GM18508 (cell line): ENCODE measurements around the gene PGLYRP2.

Experiments
- ATAC-seq: cut with Tn5 transposase; IDR thresholded peaks from one replicate; pipeline ENCODE4 v1.9.1; 2021; ENCODE audit warnings: moderate number of reproducible peaks; ENCODE audit not compliant: insufficient read depth, unreplicated experiment

Gene PGLYRP2

GRCh38 chr19:15442142-15442920, 37.0 kb downstream of the PGLYRP2 start:
- ATAC-seq, result no peak

DNA sequence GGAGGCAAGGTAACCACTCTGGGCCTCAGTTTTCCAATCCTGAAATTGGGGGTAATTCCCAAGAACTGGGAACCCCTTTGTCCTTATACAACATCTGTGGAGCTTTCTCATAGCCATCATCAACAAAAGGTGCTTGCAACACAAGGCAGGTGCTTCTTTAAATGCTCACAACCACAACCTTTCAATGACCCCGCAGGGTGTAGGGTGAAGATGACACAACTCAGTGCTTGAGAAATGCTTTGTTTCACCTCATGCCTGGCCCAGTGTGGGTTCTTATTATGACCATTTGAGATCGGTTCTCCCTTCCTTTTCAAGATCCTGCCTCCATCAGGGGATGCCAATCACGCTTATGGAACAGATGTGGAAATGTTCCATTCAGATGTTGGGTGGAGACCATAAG, 38.0 kb downstream of the PGLYRP2 start:
- ATAC-seq, result no peak

- no peak for ATAC-seq
These were observed 39.3 kb downstream of the PGLYRP2 start for GRCh38 chr19:15439821-15440641.

GRCh38 chr19:15439078-15439799, 40.1 kb downstream of the PGLYRP2 start:
- ATAC-seq, result no peak

DNA sequence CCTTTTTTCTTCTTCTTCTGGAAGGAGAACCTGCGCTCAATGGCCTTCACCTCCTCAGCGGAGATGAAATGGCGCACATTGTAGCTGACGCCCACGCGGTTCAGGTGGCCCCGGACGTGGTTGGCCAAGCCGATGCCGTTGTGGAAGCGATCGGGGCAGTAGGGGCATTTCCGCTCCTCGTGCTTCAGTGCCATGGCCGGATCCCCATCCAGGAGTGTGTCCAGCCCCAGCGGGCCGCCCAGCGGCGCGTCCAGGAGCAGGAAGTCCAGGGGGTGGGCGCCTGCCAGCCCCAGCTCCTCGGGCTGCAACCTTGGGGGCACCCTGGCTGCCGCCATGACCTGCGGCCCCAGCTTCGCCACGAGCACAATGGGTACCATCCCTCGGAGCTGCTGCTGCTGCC, 40.7 kb downstream of the PGLYRP2 start:
- no peak for ATAC-seq

DNA sequence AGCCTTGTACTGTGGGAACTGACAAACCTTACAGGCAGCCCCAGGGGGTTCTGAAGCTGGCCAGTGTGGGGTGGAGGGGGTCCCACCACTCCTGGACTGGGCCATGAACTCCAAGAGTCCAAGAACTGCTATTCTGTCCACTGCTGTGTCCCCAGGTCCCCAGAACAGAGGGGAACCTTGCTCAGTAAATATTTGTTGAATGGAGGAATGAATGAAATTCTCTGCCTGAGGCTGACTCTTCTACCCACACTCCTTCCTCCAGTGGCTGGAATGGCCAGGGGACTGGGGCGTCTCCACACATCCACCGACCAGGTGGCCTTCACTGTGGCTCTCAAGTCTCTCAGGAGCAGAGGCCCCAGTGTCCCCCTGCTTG, 41.2 kb downstream of the PGLYRP2 start:
- no peak for ATAC-seq

DNA sequence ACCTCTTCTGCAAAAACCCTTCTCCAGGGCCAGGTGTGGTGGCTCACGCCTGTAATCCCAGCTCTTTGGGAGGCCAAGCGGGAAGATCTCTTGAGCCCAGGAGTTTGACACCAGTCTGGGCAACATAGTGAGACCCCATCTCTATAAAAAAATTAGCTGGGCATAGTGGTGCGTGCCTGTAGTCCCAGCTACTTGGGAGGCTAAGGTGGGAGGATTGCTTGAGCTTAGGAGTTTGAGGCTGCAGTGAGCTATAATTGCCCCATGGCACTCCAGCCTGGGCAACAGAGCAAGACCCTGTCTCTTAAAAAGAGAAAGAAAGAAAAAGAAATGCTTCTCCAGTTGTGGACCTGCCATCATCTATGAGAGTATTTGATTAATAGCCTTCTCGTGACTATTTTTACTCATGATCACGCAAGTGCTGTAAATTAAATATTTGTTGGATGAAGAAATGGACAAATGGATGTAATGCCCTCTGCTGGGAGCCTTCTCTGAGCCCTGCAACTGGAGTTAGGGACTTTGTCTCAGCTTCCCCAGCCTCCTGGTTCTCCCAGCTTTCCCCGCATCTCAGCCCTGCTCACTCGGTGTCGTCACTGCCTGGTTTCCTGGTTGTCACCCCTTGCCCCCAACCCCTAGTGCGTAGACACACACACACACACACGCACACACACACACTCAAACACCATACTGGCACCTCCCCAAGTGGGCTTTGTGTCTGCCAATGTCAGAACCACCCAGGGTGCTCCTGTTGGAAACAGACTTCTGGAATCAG, 41.8 kb downstream of the PGLYRP2 start:
- no peak for ATAC-seq

- no peak for ATAC-seq
These were observed 42.5 kb downstream of the PGLYRP2 start for GRCh38 chr19:15436826-15437110.

DNA sequence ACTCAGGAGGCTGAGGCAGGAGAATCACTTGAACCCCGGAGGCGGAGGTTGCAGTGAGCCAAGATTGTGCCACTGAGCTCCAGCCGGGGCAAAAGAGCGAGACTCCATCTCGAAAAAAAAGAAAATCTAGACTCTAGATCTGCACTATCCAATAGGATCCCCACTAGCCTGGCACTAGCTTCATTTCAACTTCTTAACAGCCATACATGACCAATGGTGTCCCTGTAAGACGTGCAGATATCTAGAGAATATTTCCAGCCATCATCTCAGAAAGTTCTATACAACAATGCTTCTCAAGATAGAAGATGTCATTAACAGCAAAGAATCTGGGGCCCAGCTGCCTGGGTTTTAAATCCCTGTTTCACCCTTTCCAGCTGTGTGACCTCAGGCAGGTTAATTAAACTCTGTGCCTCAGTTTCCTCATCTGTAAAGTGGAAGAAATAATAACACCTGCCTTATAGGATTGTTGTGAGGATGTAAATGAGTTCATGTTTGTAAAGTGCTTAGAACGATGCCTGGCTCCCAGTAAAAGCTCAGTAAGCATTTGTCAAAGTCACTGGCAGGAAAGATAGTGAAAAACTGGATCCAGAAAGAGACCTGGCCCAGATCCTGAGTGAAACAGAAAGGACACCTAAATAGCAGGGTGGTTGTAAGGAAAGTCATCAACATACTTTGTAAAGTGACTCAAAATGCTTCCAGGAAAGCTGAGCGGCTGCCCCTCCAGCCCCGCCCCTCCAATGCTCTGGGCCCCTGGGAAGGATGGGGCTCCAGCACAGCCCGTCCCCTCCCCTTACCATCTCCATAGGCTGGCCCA, 43.1 kb downstream of the PGLYRP2 start:
- ATAC-seq, result no peak

DNA sequence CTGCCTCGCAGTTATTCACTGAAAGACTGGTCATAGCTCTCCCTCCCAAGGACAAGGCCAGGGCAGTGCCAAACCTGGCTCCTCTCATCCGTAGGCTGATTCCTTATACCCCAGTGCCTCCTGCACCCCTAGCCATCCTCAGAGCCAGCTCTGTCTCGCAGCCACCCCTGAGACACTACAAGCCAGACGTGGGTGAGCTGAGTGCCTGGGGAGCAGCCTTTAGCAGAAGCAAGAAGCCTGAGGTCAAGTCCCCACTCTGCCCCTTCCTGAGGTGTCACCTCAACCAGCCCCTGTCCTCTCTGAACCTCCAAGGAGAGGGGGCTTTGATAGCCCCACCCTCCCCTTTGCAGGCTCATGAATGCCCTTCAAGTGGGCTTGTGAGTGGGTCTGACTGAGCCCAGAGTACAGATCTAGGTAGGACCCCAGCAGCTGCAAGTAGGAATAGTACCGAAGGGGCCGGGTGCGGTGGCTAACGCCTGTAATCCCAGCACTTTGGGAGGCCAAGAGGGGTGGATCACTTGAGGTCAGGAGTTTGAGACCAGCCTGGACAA, 45.7 kb downstream of the PGLYRP2 start:
- ATAC-seq, result no peak

GRCh38 chr19:15432629-15433518, 46.4 kb downstream of the PGLYRP2 start:
- ATAC-seq, result no peak

GRCh38 chr19:15432018-15432494, 47.2 kb downstream of the PGLYRP2 start:
- ATAC-seq, result no peak

DNA sequence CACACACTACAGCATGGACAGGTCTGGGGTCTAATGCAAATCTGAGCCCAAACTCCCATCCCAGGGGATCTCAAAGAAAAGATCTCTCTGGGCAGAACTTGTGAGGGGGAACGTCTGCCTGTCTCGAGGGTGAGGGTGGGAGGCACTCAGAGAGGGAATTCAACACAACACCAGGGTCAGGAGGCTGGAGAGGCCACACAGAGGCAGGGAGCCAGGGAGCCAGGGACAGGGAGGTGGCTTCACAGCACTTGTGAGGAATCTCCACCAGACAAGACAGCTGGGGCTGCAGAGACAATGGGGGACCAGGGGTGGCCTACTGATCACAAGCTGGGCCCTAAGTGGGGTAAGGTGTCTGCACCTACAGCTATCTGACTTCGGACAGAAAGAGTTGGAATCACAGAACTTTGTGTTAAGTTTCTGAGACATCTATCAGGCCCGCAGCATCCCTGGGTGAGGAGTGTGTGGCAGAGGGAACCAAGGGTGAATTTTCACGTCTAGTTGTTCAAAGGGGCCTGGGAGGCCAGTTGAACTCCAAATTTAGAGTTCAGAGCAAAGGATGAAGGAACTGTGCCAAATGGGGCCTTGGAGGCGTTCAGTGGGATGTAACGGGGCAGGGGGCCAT, 47.8 kb downstream of the PGLYRP2 start:
- no peak for ATAC-seq

- no peak for ATAC-seq
These were observed 48.7 kb downstream of the PGLYRP2 start for GRCh38 chr19:15430526-15431120.

DNA sequence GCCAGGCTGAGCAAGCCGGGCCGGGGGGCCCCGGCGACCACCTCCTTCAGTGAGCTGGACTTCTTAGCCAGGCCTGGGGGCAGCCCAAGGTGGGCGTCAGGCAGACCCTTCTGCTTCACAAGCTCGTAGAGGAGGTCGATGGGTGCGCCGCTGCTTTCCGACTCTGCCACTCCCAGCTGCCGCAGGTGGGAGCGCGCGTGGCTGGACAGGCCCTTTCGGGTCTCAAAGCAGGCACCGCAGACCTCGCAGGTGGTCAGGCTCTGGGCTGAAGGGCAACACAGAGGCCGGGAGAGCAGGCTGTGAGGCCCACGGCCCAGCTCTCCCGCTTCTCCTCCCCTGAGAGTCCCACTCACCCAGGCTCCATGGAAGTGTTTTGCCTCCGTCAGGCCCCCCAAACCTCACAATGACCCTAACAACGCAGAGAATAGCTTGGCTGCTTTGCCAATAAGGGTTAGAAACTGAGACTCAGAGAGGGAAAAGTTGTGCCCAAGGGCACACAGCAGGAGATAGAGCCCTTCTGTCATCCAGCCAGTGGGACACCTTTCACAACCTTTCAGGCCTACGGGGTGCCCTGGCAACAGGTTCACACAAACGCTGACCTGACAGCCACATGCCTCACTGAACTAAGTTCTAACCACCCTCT, 49.4 kb downstream of the PGLYRP2 start:
- no peak for ATAC-seq

GRCh38 chr19:15428956-15429824, 50.1 kb downstream of the PGLYRP2 start:
- ATAC-seq, result no peak
